SU-DHL-6 (cell line): ENCODE measurements around the gene FOCAD.

Source experiments
- EZH2phosphoT487 ChIP-seq: fragments of 200-600 bp; sonication (generic), shearing (Covaris generic); conservative IDR thresholded peaks from 2 replicates; pipeline ENCODE4 v1.6.1; 2018; ENCODE audit warnings: mild to moderate bottlenecking, antibody characterized with exemption, low read length, moderate library complexity, mixed read lengths
- TF ChIP-seq, protein P1 (sequence below): fragments of 200-600 bp; sonication (generic); IDR thresholded peaks from one replicate; pipeline ENCODE4 v1.5.1; 2017; ENCODE audit warnings: antibody characterized with exemption, mild to moderate bottlenecking, low read length, moderate library complexity; ENCODE audit not compliant: insufficient read depth, poor library complexity, severe bottlenecking

DNA sequence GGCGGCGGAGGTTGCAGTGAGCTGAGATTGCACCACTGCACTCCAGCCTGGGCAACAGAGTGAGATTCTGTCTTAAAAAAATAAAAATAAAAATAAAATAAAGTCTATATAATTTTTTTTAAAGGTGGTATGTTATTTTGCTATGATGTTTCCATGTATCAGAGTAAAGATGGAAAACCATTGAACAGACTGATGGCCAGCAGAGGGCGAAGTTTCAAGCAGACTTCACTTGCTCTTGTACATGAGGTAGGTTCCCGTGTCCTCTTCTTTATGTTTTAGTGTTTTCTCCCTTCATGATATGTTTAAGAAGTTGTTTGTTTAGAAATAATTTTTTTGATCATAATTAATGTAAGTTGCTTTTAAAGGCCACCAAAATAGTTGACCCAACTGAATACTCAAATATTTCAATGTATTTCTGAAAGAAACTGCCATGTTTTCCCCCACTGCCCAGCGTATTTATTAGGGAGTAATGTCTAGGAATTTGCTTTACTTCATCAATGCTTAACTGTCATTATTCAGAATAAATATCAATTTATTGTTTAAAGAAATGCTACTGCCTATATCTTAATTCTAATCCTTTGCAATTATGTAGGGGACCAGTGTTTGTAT is 201.0 kb downstream of the FOCAD start:
- TF ChIP-seq, protein P1, sequence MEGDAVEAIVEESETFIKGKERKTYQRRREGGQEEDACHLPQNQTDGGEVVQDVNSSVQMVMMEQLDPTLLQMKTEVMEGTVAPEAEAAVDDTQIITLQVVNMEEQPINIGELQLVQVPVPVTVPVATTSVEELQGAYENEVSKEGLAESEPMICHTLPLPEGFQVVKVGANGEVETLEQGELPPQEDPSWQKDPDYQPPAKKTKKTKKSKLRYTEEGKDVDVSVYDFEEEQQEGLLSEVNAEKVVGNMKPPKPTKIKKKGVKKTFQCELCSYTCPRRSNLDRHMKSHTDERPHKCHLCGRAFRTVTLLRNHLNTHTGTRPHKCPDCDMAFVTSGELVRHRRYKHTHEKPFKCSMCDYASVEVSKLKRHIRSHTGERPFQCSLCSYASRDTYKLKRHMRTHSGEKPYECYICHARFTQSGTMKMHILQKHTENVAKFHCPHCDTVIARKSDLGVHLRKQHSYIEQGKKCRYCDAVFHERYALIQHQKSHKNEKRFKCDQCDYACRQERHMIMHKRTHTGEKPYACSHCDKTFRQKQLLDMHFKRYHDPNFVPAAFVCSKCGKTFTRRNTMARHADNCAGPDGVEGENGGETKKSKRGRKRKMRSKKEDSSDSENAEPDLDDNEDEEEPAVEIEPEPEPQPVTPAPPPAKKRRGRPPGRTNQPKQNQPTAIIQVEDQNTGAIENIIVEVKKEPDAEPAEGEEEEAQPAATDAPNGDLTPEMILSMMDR: peak; percentile 85
- TF ChIP-seq EZH2phosphoT487: no peak
